Measurements from ENCODE around the gene TRIM59.

DNA sequence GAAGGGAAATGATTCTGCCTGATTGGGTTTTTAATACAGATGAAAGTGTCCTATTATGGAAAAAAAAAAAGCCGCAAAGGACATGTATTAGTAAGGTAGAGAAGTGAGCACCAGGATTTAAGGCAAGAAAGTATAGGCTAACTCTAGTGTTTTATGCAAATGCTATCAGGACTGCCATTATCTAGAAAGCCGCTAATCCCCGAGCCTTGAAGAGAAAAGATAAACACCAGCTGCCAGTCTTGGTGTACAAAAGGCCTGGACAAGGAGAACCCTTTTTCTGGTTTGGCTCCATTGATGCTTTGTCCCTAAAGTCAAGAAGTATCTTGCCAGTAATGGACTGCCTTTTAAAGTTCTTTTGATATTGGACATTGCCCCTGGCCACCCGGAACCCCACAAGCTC is 8.6 kb upstream of the TRIM59 start:
- TF ChIP-seq EZH2 (IDR thresholded peaks at IDR 0.05) (no peak), EZH2phosphoT487 (IDR thresholded peaks at IDR 0.05) (no peak)
- TF ChIP-seq, protein P1, sequence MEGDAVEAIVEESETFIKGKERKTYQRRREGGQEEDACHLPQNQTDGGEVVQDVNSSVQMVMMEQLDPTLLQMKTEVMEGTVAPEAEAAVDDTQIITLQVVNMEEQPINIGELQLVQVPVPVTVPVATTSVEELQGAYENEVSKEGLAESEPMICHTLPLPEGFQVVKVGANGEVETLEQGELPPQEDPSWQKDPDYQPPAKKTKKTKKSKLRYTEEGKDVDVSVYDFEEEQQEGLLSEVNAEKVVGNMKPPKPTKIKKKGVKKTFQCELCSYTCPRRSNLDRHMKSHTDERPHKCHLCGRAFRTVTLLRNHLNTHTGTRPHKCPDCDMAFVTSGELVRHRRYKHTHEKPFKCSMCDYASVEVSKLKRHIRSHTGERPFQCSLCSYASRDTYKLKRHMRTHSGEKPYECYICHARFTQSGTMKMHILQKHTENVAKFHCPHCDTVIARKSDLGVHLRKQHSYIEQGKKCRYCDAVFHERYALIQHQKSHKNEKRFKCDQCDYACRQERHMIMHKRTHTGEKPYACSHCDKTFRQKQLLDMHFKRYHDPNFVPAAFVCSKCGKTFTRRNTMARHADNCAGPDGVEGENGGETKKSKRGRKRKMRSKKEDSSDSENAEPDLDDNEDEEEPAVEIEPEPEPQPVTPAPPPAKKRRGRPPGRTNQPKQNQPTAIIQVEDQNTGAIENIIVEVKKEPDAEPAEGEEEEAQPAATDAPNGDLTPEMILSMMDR (IDR thresholded peaks at IDR 0.05) = no peak
